GM19468 (cell line): ENCODE measurements around the gene TFR2.

Experiments
- ATAC-seq: cut with Tn5 transposase; IDR thresholded peaks from one replicate; pipeline ENCODE4 v1.9.1; 2021; ENCODE audit warnings: mild to moderate bottlenecking, moderate library complexity, moderate number of reproducible peaks; ENCODE audit not compliant: unreplicated experiment; ENCODE audit errors: extremely low read depth

TFR2 gene

GRCh38 chr7:100641463-100641859 lies at the start of gene TFR2:
Gene TFR2 (minus strand): TSS chr7:100641552. CDS start chr7:100641509, 43 bp downstream.
- ATAC-seq: no peak

DNA sequence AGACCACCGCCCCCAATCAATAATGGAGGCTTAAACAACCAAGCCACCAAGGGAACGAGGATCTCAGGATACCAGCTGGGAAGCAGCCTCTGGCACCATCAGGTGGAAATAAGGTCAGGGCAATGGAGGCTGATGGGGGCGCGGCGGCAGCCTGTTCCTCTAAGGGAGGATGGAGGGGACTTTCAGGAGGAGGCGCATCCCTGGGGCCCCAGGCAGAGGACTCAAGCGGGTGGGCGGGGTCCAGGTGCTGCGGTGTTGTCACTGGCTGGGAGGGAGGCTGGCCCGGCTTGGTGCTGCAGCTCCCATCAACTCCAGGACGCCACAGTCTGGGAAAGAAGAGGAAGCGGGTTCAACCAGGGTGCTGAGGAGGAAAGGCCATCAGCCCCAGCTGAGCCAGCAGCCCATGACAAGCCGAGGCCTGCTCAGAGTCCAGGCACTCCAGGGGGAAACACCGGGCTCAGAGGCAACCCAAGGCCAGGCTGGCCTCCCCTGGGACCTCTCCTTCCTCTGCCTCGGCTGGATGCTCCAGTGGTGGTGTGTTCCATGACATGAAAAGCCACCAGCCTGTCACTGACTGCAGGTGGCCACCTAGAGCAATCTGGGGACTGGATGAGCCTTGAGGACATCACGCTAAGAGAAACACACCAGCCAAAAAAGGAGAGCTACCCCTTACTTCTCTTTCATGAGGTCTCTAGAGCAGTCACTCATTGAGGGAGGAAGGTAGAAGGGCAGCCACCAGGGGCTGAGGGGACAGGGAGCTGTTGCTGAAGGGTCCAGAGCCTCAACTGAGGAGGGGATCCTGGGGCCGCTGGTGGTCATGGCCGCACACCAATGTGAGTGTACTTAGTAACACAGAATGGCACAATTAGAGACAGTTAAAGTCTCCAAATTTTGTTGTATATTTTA lies 48.1 kb upstream of the TFR2 start:
- no peak for ATAC-seq

DNA sequence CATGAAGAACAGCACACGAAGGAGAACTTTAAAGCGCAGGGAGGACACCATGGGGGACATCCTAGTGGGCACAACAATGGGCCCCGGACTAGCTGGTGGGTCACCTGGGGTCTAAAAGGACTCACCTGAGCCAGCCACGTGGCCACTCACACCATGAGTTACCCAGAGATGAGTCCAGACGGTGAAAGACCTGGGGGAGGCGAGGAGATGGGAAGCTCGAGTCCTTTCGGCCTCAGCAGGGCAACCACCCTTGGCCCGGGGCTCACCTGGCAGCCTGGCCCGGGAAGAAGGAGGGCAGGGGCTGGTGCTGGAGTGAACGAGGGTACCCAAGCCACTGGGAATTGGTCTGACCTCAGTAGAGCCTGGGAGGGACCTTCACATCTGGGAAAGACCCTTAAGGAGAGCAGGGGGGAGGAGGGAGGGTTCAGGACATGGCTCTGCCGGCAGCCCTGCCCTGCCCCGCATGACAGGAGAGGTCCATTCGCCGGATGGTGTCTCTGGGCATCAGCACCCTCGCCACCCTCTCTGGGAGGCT lies 47.0 kb upstream of the TFR2 start:
- ATAC-seq: no peak

- no peak for ATAC-seq
These were observed 46.5 kb upstream of the TFR2 start for GRCh38 chr7:100687751-100688300.

GRCh38 chr7:100687261-100687660 lies 45.9 kb upstream of the TFR2 start:
- ATAC-seq: no peak

DNA sequence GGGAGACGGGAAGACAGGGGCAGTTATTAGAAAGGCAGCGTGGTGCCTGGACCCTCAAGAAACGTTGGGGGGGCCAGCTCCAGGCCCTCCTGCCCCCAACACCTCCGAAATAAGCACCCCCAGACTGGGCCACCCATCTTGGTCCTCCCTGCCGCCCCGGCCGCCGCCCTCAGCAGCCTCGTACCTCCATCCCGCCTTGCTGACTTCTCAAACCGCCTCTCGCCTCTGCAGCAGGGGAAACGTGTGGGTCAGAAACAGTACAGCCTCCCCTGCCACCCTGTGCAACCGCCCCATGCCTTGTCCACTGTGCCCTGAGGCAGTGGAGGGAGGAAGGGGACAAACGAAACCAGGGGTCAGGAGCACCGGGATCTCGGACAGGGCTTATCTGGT lies 45.5 kb upstream of the TFR2 start:
- ATAC-seq: no peak

DNA sequence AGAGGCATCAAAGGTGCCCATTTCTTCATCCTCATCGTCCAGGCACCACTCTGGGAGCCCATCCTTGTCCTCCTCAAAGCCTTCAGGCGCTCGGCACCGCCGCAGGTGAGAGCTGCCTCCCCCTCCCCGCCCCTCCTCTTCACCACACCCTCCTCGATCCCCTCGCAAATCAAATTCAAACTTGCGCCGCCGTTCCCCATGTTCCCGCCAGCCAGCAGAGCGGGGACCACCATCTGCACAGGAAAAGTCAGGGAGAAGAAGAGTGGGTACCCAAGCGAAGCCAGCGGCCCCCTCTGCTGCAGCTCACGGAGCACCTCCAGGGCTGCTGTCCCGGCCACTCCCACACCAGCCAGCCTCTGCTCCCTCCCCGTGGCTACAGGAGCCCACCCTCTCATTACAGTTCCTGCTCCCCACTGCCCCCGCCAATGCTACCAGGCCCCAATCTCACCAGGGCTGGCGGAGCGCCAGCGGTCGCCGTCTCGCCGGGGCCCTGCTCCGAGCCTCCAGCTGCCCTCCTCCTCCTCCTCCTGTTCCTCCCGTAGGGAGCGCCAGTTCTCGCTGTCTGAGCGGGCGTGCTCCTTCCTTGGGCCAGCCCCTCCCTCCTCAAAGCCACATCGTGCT lies 45.0 kb upstream of the TFR2 start:
- ATAC-seq: no peak

DNA sequence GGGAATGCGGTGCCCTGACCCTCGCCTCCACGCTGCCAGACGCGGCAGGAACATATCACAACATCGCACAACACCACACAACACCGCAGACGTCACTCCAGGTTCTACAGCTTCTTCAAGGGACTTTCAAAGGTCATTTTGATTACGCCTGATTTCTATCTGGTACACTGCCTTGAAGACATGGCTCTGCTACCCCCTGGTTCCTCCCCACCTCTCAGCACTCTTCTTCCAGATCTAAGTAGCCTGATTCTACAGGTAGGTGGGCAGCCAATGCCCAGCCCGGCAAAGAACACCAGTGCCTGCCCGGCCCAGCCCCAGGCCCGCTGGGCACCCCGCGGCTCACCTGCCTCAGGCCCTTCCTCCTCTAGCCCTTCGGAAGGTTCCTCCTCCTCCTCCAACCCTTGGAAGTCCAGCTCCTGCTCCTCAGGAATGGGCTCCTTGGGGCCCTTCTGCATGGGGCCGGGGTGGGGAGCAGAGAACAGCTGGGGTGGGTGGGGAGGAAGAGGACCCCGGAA lies 44.3 kb upstream of the TFR2 start:
- no peak for ATAC-seq

GRCh38 chr7:100685049-100685605 lies 43.8 kb upstream of the TFR2 start:
- ATAC-seq: no peak

- no peak for ATAC-seq
These were observed 43.2 kb upstream of the TFR2 start for GRCh38 chr7:100684534-100685042.

GRCh38 chr7:100683659-100684533 lies 42.5 kb upstream of the TFR2 start:
- ATAC-seq: no peak

GRCh38 chr7:100682991-100683658 lies 41.8 kb upstream of the TFR2 start:
- ATAC-seq: no peak

DNA sequence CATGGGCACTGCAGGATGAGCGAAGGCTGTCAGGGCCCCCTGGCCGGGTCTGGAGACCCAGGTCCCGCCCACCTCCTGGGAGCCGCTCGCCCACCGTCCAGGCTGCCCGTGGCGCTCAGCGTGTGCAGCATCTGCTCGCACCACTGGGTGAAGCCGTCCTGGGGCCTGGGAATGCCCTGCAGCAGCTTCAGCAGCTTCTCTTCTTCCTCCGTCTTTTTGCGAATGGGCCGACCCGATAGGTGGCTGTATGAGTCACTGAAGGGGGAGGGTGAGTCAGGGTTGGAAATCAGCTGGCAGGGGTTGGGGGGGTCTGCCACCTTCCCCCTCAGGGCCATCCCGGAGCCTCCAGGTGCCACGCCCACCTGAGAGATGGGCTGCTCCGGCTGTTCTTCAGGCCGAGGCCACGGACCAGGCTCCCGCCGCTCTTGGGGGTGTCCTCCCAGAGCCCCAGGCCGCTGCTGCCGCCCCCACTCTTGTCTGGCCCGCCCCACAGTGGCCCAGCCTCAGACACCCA lies 40.9 kb upstream of the TFR2 start:
- ATAC-seq: no peak

- no peak for ATAC-seq
These were observed 40.3 kb upstream of the TFR2 start for GRCh38 chr7:100681491-100682227.

GRCh38 chr7:100680576-100681271 lies 39.4 kb upstream of the TFR2 start:
- no peak for ATAC-seq

DNA sequence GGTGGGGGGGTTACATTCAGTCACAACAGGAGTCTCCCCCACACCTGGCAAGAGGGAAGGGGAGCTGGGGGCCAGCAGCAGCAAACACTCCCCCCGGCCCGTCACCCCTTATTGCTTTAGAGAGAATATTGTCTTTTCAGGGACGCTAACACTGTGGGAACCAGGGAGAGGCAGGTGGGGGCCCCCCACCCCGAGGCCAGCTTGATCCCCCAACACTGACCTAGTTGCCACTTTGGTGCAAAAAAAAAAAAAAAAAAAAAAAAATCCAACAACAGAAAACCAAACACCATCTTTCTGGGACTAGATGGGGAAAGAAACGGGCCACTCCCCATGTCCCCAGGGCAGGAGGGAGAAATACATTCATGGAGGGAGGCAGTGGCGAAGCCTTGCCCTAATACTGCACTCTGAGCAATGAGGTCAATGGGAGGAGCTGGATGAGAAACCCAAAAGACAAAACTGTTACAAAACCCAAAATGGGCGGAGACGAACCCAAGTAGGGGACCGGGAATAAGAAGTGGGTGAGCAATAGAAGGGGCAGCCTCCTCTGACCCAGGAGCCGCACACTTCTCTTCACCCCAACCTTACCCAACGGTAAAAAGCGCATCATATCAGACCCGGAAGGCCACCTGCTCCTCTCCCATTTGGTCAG lies 38.7 kb upstream of the TFR2 start:
- ATAC-seq: no peak
